Activated CD4-positive, alpha-beta T cell treated with anti-CD3 and anti-CD28 coated beads for 1 hour (primary cell): Measurements from ENCODE around the gene TSPEAR.
"Not testable (repeated sequence)": the region's sequence is repeated elsewhere in the genome, so short reads cannot be mapped to it uniquely, and the experiment has no call there.

Source experiments
- DNase-seq: peaks from one replicate; pipeline ENCODE4 v3.0.0-alpha.2; 2020

Gene TSPEAR

GRCh38 chr21:44566403-44566802 lies 145.0 kb downstream of the TSPEAR start:
- no peak for DNase-seq

DNA sequence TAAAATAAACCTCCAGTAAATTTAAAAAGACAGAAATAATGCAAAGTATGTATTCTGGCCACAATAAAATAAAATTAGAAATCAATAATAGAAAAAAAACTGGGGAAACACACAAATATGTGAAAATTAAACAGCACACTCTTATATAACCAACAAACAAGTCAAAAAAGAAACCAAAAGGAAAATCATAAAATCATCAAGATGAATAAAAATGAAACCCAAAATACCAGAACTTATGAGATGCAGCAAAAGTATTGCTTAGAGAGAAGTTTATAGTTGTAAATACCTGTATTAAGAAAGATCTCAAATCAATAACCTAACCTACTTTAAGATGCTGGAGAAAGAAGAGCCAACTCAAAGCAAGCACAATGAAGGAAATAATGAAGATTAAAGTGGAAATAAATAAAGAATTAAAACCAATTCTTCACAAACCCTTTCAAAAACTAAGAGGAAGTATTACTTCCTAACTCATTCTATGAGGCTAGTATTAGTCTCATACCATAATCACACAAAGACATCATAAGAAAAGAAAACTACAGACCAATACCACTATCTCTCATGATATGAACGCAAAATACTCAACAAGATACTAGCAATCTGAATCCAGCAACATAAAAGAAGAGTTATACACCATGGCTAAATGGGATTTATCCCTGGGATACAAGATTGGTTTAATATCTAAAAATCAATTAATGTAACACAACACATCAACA lies 146.3 kb downstream of the TSPEAR start:
- no peak for DNase-seq

DNA sequence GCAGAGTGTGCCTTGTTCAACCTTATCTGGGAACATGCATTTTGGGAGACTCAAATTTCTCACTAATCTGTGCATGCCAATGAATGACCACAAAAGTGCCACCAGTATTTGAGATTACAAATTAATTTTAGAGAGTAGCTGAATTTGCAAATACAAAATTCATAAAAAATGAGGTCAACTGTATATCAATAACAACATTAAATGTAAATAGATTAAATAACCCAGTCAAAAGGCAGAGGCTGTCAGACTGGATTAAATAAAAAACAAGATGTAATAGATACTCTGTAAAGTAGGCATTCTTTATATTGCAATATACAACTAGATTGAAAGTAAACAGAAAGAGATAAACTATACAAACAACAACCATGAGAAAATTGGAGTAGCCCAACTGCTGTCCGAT lies 147.3 kb downstream of the TSPEAR start:
- DNase-seq, result no peak

DNA sequence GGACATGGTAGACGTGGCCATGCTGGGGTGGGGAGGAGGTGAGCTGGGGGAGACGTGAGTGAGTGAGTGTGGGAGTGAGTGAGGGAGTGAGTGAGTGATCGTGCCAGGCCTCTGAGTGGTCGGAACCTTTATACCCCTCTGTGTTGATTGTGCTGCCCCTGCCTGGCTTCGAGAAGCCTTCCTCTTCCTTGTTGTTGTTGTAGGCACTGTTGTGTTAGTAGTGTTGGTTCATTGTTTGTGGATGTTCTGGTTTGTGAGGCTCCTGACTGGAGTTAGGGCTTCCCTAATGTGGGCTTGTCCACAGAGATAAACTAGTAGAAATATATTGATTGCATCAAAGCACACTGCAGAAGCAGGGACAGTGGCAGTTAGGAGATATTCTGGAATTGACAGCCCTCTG lies 152.7 kb downstream of the TSPEAR start, which contains the start of gene KRTAP10-3:
KRTAP10-3 (minus strand) TSS at position 101 of the 400 bp plus-strand sequence; CDS start at position 21, 80 bp downstream.
- DNase-seq, result no peak

GRCh38 chr21:44558329-44558675 lies 153.1 kb downstream of the TSPEAR start:
- not testable (repeated sequence) for DNase-seq

- DNase-seq, result no peak
Observed at GRCh38 chr21:44557491-44558328, 153.7 kb downstream of the TSPEAR start.

DNA sequence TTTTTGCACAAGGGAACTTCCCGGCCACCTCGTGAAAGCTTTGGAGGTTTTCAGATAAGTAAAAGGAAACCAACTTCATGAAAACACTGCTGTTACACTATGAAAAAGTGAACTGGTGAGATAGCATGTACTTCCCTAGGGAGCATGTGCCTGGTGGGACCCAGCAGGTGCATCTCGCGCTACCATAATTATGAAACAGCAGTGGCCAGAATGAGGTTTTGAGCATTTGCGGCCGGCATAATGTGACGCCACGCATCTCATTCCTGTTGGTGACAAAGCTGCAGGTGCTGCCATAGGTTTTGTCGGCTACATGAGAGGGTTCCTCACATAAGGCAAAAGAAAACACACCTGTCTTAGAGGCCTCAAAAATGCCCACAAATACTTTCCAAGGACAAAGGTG lies 154.5 kb downstream of the TSPEAR start:
- no peak for DNase-seq

- DNase-seq, result no peak
Observed at GRCh38 chr21:44555200-44555875, 156.0 kb downstream of the TSPEAR start.

DNA sequence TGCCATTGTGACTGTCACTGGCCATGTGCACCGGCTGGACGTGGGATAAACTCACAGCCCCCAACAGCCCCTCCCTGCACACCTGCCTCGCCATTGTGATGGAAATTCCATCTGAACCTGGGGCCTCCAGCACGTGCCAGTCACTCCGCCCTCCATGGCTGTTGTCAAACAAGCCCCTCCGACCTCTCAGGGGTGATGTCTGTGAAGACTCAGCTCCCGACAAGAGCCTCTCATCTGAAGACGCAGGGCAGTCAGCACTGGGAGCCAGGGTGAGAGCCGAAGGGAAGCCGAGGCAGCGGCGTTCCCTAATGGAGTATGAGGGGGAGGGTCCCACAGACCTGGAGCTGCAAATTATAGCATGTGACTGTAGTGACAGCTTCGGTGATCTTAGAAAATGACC lies 158.7 kb downstream of the TSPEAR start:
- DNase-seq, result no peak

GRCh38 chr21:44552136-44552535 lies 159.2 kb downstream of the TSPEAR start:
- DNase-seq, result no peak

DNA sequence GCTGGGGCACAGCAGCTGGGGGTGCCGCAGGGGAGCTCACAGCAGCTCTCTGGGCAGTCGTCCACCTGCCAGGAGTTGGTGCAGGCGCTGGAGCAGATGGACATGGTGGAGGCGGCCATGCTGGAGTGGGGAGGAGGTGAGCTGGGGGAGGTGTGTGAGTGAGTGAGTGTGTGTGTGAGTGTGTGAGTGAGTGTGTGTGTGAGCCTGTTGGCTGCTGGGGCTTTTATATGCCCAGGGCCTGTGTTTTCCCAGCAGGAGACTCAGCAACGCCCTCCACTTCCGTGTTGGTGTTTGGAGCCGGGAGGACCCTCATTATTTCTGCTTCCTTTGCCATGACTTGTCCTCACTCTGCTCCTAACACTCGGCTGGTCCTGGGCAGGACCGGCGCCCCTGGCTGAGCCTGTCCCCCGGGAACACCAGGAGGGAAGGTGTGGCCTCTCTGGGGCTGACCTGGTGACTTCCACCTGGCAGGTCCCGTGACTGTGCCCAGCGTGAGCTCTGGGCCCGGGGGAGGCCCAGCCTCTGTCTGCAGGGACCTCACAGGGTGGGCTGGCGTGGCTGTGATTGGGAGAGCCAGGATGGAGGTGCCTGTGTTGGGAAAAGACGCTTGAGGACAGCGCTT lies 159.9 kb downstream of the TSPEAR start, which contains the start of gene KRTAP10-2:
KRTAP10-2 (minus strand) TSS at position 166 of the 622 bp plus-strand sequence; CDS start at position 119, 47 bp downstream.
- DNase-seq, result no peak

DNA sequence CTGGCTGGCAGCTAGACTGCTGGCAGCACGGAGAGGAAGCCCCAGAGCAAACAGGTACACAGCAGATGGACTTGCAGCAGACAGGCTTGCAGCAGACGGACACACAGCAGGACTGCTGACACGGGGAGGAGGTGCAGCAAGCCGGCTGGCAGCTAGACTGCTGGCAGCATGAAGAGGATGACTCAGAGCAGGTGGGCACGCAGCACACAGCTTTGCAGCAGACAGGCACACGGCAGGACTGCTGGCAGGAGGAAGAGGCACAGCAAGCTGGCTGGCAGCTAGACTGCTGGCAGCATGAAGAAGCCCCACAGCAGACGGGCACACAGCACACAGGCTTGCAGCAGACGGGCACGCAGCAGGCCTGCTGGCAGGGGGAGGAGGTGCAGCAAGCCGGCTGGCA lies 160.6 kb downstream of the TSPEAR start:
- no peak for DNase-seq

- DNase-seq, result not testable (repeated sequence)
Observed at GRCh38 chr21:44550285-44550684, 161.1 kb downstream of the TSPEAR start.

DNA sequence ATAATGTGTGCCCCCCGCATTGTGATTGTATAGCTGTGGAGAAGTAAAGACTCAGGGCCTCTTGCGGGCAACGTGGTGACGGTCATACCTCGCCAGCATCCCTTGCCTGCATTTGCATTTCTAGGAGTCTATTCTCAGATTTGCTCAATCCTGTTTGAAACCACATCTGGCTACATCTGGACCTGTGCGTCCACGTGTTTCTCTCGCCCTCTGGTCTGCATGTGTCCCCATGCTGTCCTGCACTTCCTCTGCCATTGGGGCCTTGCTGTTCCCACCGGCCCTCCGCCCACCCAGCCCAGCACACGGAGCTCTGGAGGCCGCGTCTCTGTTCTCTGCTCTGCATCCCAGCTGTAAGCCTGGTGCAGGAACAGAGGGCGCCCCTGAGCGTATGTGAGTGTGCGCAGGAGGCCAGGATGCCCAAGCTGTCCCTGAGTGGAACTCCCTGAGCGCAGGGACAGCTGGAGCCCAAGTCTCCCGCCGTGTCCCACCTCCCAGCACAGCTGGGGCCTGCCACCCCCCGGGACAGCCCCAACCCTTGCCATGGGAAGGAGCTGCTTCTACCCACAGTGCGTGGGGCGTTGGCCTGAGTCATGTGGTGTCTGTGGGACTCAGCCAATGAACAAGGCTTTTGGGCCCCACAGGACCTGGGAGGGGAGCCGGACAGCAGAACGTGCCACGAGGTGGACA lies 161.7 kb downstream of the TSPEAR start:
- no peak for DNase-seq

DNA sequence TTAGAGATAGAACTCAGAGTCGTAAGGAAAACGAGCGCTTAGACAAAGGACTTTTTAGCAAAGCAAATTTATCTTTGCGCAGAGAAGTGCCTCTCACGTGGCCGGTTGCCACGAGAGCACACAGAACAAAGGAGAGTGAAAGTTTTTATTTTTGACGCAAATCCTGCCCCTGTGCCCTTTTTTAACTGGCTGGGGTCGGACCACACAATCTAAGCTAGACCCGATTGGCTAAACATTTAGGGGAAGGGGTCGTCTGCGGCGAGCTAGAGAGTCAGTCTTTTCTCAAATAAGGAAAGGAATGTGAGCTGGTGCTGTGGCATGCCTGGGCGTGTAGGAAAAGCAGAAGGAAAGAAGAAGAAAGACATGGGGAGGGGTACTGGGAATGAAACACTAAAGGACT lies 162.4 kb downstream of the TSPEAR start:
- no peak for DNase-seq

DNA sequence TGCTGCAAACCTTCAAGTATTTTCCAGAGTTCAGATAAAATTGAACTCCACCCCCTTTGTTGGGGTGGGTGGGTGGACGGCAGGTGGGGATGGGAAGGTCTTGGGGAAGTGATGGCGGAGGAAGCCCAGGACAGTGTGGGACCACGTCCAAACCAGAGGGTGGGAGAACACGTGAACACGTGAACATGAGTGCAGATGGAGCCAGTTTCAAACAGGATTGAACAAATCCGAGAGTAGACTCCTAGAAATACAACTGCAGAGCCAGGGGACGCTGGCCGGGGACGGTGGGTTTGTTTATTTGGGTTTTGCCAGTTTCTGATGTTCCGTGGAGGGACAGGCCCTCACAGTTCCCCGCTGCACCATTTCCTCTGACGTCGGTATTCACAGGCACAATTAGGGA lies 163.0 kb downstream of the TSPEAR start:
- DNase-seq, result no peak

- DNase-seq, result no peak
Observed at GRCh38 chr21:44547656-44548331, 163.6 kb downstream of the TSPEAR start.

DNA sequence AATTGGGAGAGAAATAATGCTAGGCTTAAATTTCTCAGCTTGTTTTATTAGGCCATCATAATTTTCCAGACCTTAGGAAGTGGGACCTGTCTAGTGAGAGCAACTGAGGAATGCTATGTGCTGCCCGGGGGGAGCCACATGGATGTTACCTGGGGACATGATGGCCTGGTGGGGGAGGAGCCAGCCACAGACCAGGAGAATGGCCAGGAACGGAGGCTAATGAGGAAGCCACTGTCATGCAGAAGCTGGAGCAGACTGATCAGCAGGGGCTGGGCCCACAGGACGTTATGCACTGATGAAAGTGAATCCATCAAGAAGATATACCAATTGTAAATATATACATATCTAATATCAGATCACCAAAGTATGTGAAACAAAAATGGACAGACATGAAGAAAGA lies 166.8 kb downstream of the TSPEAR start:
- DNase-seq, result no peak

GRCh38 chr21:44542716-44543115 lies 168.7 kb downstream of the TSPEAR start:
- no peak for DNase-seq

DNA sequence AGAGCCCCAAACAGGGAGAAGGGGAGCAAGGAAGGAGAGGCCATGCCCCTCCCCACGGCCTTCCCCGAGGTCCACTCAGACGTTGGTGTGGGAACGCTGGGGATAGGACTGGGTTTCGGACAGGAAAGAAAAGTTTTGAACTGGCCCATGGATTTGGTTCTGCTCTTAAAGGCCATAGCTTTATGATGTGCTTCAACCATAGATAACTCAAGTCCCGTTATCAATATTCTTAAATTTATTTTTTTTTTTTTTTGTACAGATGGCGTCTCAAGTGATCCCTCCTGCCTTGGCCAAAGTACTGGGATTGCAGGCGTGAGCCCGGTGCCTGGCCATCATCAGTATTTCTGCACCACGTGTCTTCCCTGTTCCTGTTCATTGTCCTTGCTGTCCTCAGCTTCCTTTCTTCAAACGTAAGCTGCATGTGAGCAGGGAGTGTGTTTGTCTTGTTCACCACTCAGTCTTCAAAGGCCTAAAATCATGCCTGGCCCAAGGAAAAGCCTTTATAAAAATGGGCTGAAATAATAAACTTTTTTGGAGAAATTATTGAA lies 170.6 kb downstream of the TSPEAR start:
- DNase-seq, result no peak

- no peak for DNase-seq
Observed at GRCh38 chr21:44539991-44540666, 171.2 kb downstream of the TSPEAR start, which contains the start of gene KRTAP10-1. TSS of gene KRTAP10-1 (minus strand) at chr21:44540195. CDS start at chr21:44540150, 45 bp downstream.
